SW 1271 (cell line): ENCODE data around the gene ASB1.
"Not testable (repeated sequence)": the region's sequence is repeated elsewhere in the genome, so short reads cannot be mapped to it uniquely, and the experiment has no call there.

ENCODE experiments used
- DNase-seq, 2 experiments: peaks; one replicate each; lab custom pipeline; 2025; lab: John Stamatoyannopoulos, UW

Gene ASB1

GRCh38 chr2:238423561-238424312 is 3.0 kb upstream of the ASB1 start:
- no peak for DNase-seq

GRCh38 chr2:238424313-238424700 is 2.4 kb upstream of the ASB1 start:
- no peak for DNase-seq

GRCh38 chr2:238425505-238425978 is 1.2 kb upstream of the ASB1 start:
- DNase-seq = no peak

GRCh38 chr2:238425979-238426567 is 654 bp upstream of the ASB1 start:
- DNase-seq = peak in 1 of 2 experiments; percentile 55

- no peak for DNase-seq
Observed at GRCh38 chr2:238427435-238428162, 872 bp downstream of the ASB1 start.

GRCh38 chr2:238428866-238429265 is 2.1 kb downstream of the ASB1 start:
- DNase-seq = no peak

GRCh38 chr2:238430781-238431180 is 4.1 kb downstream of the ASB1 start:
- no peak for DNase-seq

- no peak for DNase-seq
Observed at GRCh38 chr2:238431456-238431855, 4.7 kb downstream of the ASB1 start.

GRCh38 chr2:238433300-238433915 is 6.7 kb downstream of the ASB1 start:
- no peak for DNase-seq

GRCh38 chr2:238433941-238434845 is 7.5 kb downstream of the ASB1 start:
- peak; percentile 49 to 82 for DNase-seq

- DNase-seq = no peak
Observed at GRCh38 chr2:238434846-238435751, 8.4 kb downstream of the ASB1 start.

- no peak for DNase-seq
Observed at GRCh38 chr2:238435752-238436096, 9.0 kb downstream of the ASB1 start.

GRCh38 chr2:238438856-238439849 is 12.4 kb downstream of the ASB1 start:
- DNase-seq = peak; percentile 97 to 99

- no peak for DNase-seq
Observed at GRCh38 chr2:238439917-238440316, 13.2 kb downstream of the ASB1 start.

- DNase-seq = no peak
Observed at GRCh38 chr2:238440331-238440730, 13.6 kb downstream of the ASB1 start.

- DNase-seq = no peak
Observed at GRCh38 chr2:238440767-238441166, 14.0 kb downstream of the ASB1 start.

- DNase-seq = no peak
Observed at GRCh38 chr2:238441262-238442114, 14.8 kb downstream of the ASB1 start.

GRCh38 chr2:238442257-238442656 is 15.5 kb downstream of the ASB1 start:
- not testable (repeated sequence) for DNase-seq
